ENCODE results near the gene EMILIN2. TPM values are rescaled to one million over a fixed set of nuclear protein-coding genes. Genes with fewer than 3 reads are reported as not detected.

Gene EMILIN2
- total RNA-seq, 1 donor: 24.0 TPM

- DNase-seq (ENCODE audit: low read depth in 2 of 3, low spot score in 2 of 3): no peak
Observed at GRCh38 chr18:2935438-2936192, 88.8 kb downstream of the EMILIN2 start.

GRCh38 chr18:2939317-2939716 is 92.5 kb downstream of the EMILIN2 start:
- DNase-seq (ENCODE audit: low read depth in 2 of 3, low spot score in 2 of 3): no peak

DNA sequence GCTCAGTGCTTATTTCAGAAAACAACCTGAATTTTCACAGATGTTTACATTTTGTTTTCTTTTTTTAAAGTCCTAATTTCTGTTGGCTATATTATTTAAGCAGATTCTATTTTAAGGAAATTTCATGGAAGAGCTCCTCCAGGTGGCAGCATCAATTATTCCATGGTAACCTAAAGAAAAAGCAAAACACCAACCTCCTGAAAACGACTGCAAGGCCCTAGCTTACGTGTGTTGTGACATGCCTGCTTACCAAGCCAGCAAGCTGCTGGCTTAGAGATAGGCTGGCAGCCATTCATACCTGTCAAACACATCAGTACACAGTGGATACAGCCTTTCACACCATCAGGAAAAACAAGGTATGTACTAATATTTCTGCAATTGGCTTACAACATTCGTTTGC is 101.2 kb downstream of the EMILIN2 start:
- DNase-seq (ENCODE audit: low read depth in 2 of 3, low spot score in 2 of 3): peak in 1 of 3 donors; percentile 34

GRCh38 chr18:2952605-2953004 is 105.8 kb downstream of the EMILIN2 start:
- no peak for DNase-seq (ENCODE audit: low read depth in 2 of 3, low spot score in 2 of 3)

DNA sequence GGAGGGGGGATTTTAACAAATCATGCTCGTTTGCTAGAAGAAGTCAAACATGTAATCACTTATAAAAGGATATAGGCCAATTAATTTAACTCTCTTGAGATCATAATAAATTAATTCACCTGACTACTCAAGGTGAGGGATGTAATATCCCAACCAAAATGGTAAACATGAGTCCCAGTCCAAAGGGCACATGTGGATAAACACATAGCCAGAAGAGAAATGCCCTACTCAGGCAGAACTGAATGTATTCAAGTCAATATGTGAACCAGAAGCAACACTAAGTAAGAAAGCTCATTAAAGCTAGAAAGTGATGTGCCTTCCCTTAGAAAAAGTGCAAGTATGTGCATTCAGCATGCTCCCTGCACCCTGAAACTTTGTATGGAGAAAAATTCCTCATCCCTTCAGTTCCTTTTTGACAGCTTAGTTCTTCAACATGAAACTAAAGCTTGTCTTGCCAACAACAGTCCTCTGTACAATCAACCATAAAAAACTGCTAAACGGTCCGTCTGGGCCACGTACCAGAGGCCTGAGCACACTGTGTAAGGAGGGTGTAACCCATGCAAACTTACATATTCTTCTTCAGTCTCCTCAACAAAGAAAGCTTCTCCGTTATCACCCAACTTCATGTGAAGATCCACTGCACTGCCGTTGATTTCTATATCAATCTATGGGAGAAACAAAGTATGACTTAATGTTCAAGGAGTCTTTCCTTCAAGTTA is 107.3 kb downstream of the EMILIN2 start:
- no peak for DNase-seq (ENCODE audit: low read depth in 2 of 3, low spot score in 2 of 3)

- DNase-seq (ENCODE audit: low read depth in 2 of 3, low spot score in 2 of 3): no peak
Observed at GRCh38 chr18:2954869-2955645, 108.3 kb downstream of the EMILIN2 start.

- DNase-seq (ENCODE audit: low read depth in 2 of 3, low spot score in 2 of 3): no peak
Observed at GRCh38 chr18:2956056-2956455, 109.2 kb downstream of the EMILIN2 start.

- DNase-seq (ENCODE audit: low read depth in 2 of 3, low spot score in 2 of 3): peak in 1 of 3 donors; percentile 33
Observed at GRCh38 chr18:2958819-2959298, 112.1 kb downstream of the EMILIN2 start.

- no peak for DNase-seq (ENCODE audit: low read depth in 2 of 3, low spot score in 2 of 3)
Observed at GRCh38 chr18:2959341-2959740, 112.5 kb downstream of the EMILIN2 start.

GRCh38 chr18:2960983-2961696 is 114.3 kb downstream of the EMILIN2 start:
- DNase-seq (ENCODE audit: low read depth in 2 of 3, low spot score in 2 of 3): no peak

DNA sequence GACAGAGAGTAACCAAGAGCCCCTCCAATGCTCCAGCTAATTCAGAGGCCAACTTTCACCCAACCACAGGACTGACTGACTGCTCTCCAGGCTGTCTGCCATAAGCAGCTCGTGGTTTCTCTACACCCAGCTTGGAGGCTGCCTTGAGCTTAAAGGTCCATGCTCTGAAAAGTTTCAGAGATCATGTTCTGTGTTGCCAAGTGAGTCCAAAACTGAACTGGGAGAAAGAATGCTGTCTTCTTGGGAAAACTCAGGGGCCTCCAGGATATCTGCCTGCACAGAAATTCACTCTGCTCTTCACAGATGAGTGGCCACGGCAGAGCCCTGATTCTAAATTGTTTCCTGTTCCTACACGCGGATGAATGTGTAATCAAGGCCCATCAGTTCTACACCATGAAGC is 115.0 kb downstream of the EMILIN2 start:
- no peak for DNase-seq (ENCODE audit: low read depth in 2 of 3, low spot score in 2 of 3)

DNA sequence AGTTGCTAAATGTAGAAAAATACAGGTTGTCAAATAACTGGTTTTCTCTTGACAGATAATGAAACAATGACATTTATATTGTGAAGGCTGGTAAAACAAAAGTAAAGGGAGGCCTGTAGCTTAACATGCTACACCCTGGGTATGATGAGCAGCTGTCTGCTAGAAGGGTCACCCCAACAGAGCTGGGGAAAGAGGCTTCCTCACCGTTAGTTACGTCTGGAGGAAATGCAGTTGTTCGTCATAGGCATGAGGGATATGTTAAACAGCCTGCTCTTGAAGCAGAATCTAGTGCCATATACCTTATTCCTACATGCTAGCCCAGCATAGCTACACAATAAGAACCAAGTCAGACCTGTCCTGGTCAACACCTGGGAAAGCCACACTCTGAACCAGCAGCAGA is 116.2 kb downstream of the EMILIN2 start:
- DNase-seq (ENCODE audit: low read depth in 2 of 3, low spot score in 2 of 3): no peak

GRCh38 chr18:2964361-2965010 is 117.7 kb downstream of the EMILIN2 start:
- DNase-seq (ENCODE audit: low read depth in 2 of 3, low spot score in 2 of 3): no peak

Other genes starting within 250 kb of the EMILIN2 start
- 33.7 TPM for gene SMCHD1, start 191.3 kb upstream of the EMILIN2 start, total RNA-seq
- gene LPIN2, start 166.1 kb downstream of the EMILIN2 start, total RNA-seq: 38.2 TPM